Activated B cell treated with CpG ODN at 0.5 μM for 24 hours (primary cell): ENCODE results near the gene PXDC1. TPM values are rescaled to one million over a fixed set of nuclear protein-coding genes. Genes with fewer than 3 reads are reported as not detected.

Experiments
- ATAC-seq: fragments of 200-7000 bp; cut with Tn5 transposase; one replicate; pipeline ENCODE4 v1.10.0; 2021; ENCODE audit warnings: low read depth, mild to moderate bottlenecking, moderate library complexity
- CTCF ChIA-PET: fragments of 350-600 bp; sonication (Branson Sonifier 250); formaldehyde crosslinking; loops from one replicate; lab custom pipeline; 2021; ENCODE audit warnings: antibody characterized with exemption; lab: Charles Lee
- POLR2A ChIA-PET: fragments of 350-600 bp; sonication (Branson Sonifier 250); formaldehyde crosslinking; loops from one replicate; lab custom pipeline; 2021; ENCODE audit warnings: antibody characterized with exemption; lab: Charles Lee
- DNase-seq: peaks from one replicate; pipeline ENCODE4 v3.0.0; 2022
- H3K27ac Mint-ChIP-seq: one replicate; pipeline ENCODE4 v1.8.0; 2020; ENCODE audit warnings: mixed read lengths
- H3K27me3 Mint-ChIP-seq: one replicate; pipeline ENCODE4 v1.8.0; 2021; ENCODE audit warnings: mixed read lengths
- H3K36me3 Mint-ChIP-seq: one replicate; pipeline ENCODE4 v1.8.0; 2021; ENCODE audit warnings: low read depth, mixed read lengths
- H3K4me1 Mint-ChIP-seq: one replicate; pipeline ENCODE4 v1.8.0; 2021; ENCODE audit warnings: mixed read lengths
- H3K4me3 Mint-ChIP-seq: one replicate; pipeline ENCODE4 v1.8.0; 2020; ENCODE audit warnings: mild to moderate bottlenecking, mixed read lengths
- H3K9me3 Mint-ChIP-seq: one replicate; pipeline ENCODE4 v1.8.0; 2020; ENCODE audit warnings: mixed read lengths
- CTCF ChIP-seq: fragments of 200-600 bp; IDR thresholded peaks from one replicate; pipeline ENCODE4 v1.8.0; 2022; ENCODE audit warnings: antibody characterized with exemption, mild to moderate bottlenecking
- intact Hi-C: fragments of 100-400 bp; cut with micrococcal nuclease; formaldehyde crosslinking; loops from one replicate; pipeline ENCODE4 v1.15.1; 2024
- total RNA-seq: library from RNA; stranded (reverse); gene quantifications from 2 replicates; pipeline ENCODE4 v1.2.3, GENCODE V29; 2022

PXDC1 gene
- total RNA-seq, 1 donor from 2014 or later = 3.9 TPM

DNA sequence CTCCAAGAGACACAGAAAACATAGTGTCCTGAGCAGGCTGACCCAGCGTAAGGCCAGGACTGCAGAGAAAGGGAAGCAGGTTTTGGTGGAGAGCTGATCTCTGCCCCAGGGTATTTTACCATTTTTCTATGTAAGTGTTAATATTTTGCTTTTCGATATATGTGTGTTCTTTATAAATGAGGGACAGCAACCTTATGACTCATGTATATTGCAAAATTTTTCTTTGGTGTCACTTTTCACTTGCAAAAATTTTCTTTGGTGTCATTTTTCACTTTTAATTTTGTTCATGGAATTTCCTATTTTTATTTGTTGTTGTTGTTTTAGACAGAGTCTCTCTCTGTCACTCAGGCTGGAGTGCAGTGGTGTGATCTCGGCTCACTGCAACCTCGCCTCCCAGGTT is 34.6 kb upstream of the PXDC1 start:
- TF ChIP-seq CTCF = no peak
- DNase-seq = no peak
- H3K9me3 Mint-ChIP-seq = no peaks in the 10 kb centered on the region
- ChIA-PET POLR2A (no interaction called here), CTCF (no interaction called here)
- H3K4me3 Mint-ChIP-seq = no peak overlapping the region
- peaks cover 3% of the 10 kb centered on the region for H3K4me1 Mint-ChIP-seq
- no peak overlapping the region for H3K27ac Mint-ChIP-seq
- ATAC-seq = no peak
- no peaks in the 10 kb centered on the region for H3K36me3 Mint-ChIP-seq
- intact Hi-C loops = no loop called here
- no peaks in the 10 kb centered on the region for H3K27me3 Mint-ChIP-seq

DNA sequence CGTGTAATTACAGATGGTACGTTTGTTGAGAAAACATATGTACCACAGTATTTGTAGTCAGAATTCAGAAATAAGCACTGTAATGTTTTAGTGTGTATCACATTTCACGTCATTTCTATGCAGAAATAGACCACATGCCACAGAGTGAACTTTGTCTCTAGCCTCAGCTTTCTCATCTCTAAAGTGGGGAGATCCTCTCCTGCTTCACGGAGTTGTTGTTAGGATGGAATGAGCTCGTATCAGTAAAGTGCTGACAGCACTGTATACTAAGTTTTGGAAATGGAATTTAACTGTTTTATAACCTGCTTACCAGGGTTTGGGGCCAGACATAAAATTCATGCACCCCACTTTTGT is 34.2 kb upstream of the PXDC1 start:
- ATAC-seq = no peak
- H3K9me3 Mint-ChIP-seq = no peaks in the 10 kb centered on the region
- POLR2A ChIA-PET = no interaction called here
- CTCF ChIA-PET = no interaction called here
- H3K36me3 Mint-ChIP-seq = no peaks in the 10 kb centered on the region
- intact Hi-C loops = no loop called here
- no peak overlapping the region for H3K4me3 Mint-ChIP-seq
- H3K27me3 Mint-ChIP-seq = no peaks in the 10 kb centered on the region
- no peak for DNase-seq
- H3K4me1 Mint-ChIP-seq = no peaks in the 10 kb centered on the region
- TF ChIP-seq CTCF = no peak
- no peak overlapping the region for H3K27ac Mint-ChIP-seq

DNA sequence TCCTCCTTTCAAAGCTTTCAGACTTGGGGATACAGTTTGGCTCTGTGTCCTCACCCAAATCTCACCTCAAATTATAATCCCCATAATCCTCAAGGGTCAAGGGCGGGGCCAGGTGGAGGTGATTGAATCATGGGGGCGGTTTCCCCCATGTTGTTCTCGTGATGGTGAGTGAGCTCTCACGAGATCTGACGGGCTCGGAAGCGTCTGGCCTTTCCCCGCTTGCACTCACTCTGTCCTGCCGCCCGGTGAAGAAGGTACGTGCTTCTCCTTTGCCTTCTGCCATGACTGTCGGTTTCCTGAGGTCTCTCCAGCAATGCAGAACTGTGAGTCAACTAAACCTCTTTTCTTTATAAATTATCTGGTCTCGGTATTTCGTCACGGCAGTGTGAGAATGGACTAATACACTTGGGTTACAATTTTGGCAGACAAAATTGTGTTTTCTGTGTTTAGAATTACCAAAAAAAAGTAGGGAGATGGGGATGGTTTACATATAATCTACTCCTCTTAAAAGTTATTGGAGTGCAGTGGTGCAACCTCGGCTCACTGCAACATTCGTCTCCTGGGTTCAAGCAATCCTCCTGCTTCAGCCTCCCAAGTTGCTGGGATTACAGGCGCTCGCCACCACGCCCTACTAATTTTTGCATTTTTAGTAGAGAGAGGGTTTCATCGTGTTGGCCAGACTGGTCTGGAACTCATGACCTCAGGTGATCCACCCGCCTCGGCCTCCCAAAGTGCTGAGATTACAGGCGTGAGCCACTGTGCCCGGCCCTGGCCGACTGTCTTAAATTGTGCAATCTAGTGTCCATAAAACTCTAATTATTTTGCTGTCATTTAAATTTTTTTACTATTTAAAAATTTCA is 33.6 kb upstream of the PXDC1 start:
- ChIA-PET CTCF (no interaction called here), POLR2A (interaction anchor here (0.6 to 0.7 kb wide), 2 partner anchors 13 to 403 kb away, joined by 6 to 7 read pairs; no protein-coding TSS in a partner anchor)
- no peaks in the 10 kb centered on the region for H3K27me3 Mint-ChIP-seq
- DNase-seq = no peak
- no peaks in the 10 kb centered on the region for H3K9me3 Mint-ChIP-seq
- TF ChIP-seq CTCF = no peak
- intact Hi-C loops = no loop called here
- ATAC-seq = no peak
- H3K36me3 Mint-ChIP-seq = no peaks in the 10 kb centered on the region
- no peak overlapping the region for H3K27ac Mint-ChIP-seq
- H3K4me3 Mint-ChIP-seq = no peak overlapping the region
- H3K4me1 Mint-ChIP-seq = no peaks in the 10 kb centered on the region

- ChIA-PET CTCF (no interaction called here), POLR2A (interaction anchor here (0.6 to 0.7 kb wide), 2 partner anchors 12 to 402 kb away, joined by 6 to 7 read pairs; no protein-coding TSS in a partner anchor)
- intact Hi-C loops = no loop called here
- no peaks in the 10 kb centered on the region for H3K27me3 Mint-ChIP-seq
- no peak for TF ChIP-seq CTCF
- no peak overlapping the region for H3K27ac Mint-ChIP-seq
- H3K9me3 Mint-ChIP-seq = no peaks in the 10 kb centered on the region
- no peaks in the 10 kb centered on the region for H3K4me1 Mint-ChIP-seq
- no peaks in the 10 kb centered on the region for H3K36me3 Mint-ChIP-seq
- DNase-seq (no peak), ATAC-seq (no peak)
- no peak overlapping the region for H3K4me3 Mint-ChIP-seq
Measured at GRCh38 chr6:3784423-3784822, 32.9 kb upstream of the PXDC1 start.

GRCh38 chr6:3782876-3783832 is 31.6 kb upstream of the PXDC1 start:
- Mint-ChIP-seq H3K9me3 (no peaks in the 10 kb centered on the region), H3K36me3 (no peaks in the 10 kb centered on the region), H3K4me1 (no peaks in the 10 kb centered on the region), H3K27ac (no peak overlapping the region), H3K27me3 (no peaks in the 10 kb centered on the region), H3K4me3 (no peak overlapping the region)
- no peak for ATAC-seq
- no peak for DNase-seq
- POLR2A ChIA-PET = no interaction called here
- intact Hi-C loops = no loop called here
- TF ChIP-seq CTCF = no peak
- CTCF ChIA-PET = no interaction called here
